K562 treated with DMSO at 1 percent for 12 hours (cell line): Measurements from ENCODE around the gene FANCM. TPM values are rescaled to one million over a fixed set of nuclear protein-coding genes. Genes with fewer than 3 reads are reported as not detected.

ENCODE experiments used
- total RNA-seq: library from RNA; unstranded; fragments of 300-600 nt; gene quantifications from 2 replicates; pipeline ENCODE4 v1.2.3, GENCODE V29; 2022; ENCODE audit not compliant: insufficient read depth

The FANCM gene, protein sequence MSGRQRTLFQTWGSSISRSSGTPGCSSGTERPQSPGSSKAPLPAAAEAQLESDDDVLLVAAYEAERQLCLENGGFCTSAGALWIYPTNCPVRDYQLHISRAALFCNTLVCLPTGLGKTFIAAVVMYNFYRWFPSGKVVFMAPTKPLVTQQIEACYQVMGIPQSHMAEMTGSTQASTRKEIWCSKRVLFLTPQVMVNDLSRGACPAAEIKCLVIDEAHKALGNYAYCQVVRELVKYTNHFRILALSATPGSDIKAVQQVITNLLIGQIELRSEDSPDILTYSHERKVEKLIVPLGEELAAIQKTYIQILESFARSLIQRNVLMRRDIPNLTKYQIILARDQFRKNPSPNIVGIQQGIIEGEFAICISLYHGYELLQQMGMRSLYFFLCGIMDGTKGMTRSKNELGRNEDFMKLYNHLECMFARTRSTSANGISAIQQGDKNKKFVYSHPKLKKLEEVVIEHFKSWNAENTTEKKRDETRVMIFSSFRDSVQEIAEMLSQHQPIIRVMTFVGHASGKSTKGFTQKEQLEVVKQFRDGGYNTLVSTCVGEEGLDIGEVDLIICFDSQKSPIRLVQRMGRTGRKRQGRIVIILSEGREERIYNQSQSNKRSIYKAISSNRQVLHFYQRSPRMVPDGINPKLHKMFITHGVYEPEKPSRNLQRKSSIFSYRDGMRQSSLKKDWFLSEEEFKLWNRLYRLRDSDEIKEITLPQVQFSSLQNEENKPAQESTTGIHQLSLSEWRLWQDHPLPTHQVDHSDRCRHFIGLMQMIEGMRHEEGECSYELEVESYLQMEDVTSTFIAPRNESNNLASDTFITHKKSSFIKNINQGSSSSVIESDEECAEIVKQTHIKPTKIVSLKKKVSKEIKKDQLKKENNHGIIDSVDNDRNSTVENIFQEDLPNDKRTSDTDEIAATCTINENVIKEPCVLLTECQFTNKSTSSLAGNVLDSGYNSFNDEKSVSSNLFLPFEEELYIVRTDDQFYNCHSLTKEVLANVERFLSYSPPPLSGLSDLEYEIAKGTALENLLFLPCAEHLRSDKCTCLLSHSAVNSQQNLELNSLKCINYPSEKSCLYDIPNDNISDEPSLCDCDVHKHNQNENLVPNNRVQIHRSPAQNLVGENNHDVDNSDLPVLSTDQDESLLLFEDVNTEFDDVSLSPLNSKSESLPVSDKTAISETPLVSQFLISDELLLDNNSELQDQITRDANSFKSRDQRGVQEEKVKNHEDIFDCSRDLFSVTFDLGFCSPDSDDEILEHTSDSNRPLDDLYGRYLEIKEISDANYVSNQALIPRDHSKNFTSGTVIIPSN (N-terminal part only)
- 1.8 and 5.6 TPM in 2 replicates for total RNA-seq

DNA sequence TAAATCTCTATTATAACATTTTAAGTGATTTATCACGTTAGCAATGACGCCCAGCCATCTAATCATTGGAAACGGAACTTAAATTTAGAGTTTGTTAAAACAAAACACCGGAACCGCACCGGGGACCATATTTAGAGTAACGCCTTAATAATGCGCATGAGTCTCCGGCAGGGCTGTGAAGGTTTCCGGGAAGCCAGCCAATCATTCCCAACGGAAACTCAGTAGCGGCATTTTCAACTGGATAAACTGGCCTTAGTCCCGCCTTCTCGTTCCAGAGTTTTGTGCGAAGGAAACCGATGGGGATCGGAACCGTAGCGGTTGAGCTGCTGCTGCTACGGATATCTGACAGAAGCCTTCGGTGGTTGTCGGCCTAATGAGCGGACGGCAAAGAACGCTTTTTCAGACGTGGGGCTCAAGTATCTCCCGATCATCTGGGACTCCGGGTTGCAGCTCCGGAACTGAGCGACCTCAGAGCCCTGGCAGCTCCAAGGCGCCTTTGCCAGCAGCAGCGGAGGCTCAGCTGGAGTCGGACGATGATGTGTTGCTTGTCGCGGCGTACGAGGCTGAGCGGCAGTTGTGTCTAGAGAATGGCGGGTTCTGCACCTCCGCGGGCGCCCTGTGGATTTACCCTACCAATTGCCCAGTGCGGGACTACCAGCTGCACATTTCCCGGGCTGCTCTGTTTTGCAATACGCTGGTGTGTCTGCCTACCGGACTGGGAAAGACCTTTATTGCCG is at the start of gene FANCM:
Gene FANCM (plus strand): TSS at position 272 of the 737 bp plus-strand sequence. CDS start 102 bp downstream, at position 374.

DNA sequence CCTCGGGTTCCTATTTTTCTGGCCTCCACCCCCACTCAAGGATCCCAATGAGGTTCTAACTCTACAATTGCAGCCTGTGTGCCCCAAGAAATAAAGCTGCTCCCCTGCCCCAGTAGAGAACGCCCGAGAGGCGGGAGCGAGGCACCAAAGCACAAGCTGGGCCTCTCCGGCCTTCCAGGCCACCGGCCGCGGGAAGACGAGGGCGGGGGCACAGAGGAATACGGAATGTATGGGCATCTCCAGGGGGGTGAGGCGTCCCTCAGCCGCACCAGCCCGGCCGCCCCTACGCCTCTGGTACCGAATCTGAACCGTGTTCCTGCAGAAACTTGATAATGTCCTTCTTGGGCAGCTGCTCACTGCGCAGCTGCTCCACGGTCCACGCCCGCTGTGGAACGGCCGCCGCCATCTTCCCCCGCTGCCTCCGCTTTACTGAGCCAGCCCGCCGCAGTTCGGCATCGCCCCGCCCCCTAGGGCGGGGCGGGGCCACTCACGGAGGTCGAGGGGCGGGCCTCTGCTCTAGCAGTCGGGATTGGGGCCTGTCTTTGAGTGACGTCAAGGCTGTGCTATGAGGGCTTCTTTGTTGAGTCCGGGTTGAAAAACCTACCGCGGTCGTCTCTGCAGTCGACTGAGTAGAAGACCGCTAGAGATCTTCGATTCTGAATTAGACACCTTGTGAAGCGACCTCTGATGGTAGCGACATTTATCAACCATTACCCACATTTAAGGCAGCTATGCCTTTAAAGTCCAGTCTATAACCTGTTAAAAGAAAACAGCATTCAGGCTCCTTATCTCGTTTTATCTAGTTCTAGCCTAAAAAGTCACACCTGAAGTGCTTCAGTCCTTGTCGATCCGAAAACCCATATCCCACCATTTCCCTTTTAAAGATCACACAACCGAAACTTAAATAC is 1.4 kb upstream of the FANCM start, which contains the start of gene FKBP3:
Gene FKBP3 (minus strand): TSS at position 431 of the 908 bp plus-strand sequence. CDS start 25 bp downstream, at position 406.

Other genes with a start within 250 kb of the FANCM start
- gene KLHL28, start 174.0 kb upstream of the FANCM start, total RNA-seq, result 1.1 and 2.9 TPM in 2 replicates
- gene TOGARAM1, start 173.7 kb upstream of the FANCM start, total RNA-seq, result 1.6 and 2.6 TPM in 2 replicates
- 4.8 and 13.5 TPM in 2 replicates for gene PRPF39, start 51.8 kb upstream of the FANCM start, total RNA-seq
- gene FKBP3, start 1.4 kb upstream of the FANCM start, total RNA-seq, result 53.9 and 78.9 TPM in 2 replicates
- 1.8 and 15.4 TPM in 2 replicates for gene MIS18BP1, start 117.3 kb downstream of the FANCM start, total RNA-seq